Aorta (tissue), 5 donors: ENCODE data around the gene XG. TPM values are rescaled to one million over a fixed set of nuclear protein-coding genes. Genes with fewer than 3 reads are reported as not detected.
"Not testable (repeated sequence)": the region's sequence is repeated elsewhere in the genome, so short reads cannot be mapped to it uniquely, and the experiment has no call there.

ENCODE experiments used
- ATAC-seq: fragments of 200-7000 bp; cut with Tn5 transposase; one replicate; pipeline ENCODE4 v1.9.1; 2022; ENCODE audit warnings: moderate library complexity; ENCODE audit not compliant: low FRiP score
- DNase-seq, 2 donors: peaks; one replicate each; pipeline ENCODE4 v3.0.0-alpha.2; 2020
- H3K27ac ChIP-seq, 2 donors: one replicate each; pipeline ENCODE4 v1.5.1; 2013; ENCODE audit warnings: low read length in 2 of 2, mild to moderate bottlenecking in 2 of 2, moderate library complexity in 2 of 2, control low read depth in 1 of 2, inconsistent platforms in 1 of 2, low read depth in 1 of 2
- H3K27me3 ChIP-seq, 2 donors: one replicate each; pipeline ENCODE4 v1.6.1; 2013; ENCODE audit warnings: control low read depth in 1 of 2, low read length in 1 of 2, mild to moderate bottlenecking in 1 of 2, moderate library complexity in 1 of 2; ENCODE audit not compliant: insufficient read depth in 2 of 2, control insufficient read depth in 1 of 2
- H3K36me3 ChIP-seq, 2 donors: one replicate each; pipeline ENCODE4 v1.6.1; 2013; ENCODE audit warnings: control low read depth in 1 of 2, low read length in 1 of 2, mild to moderate bottlenecking in 1 of 2; ENCODE audit not compliant: insufficient read depth in 2 of 2, control insufficient read depth in 1 of 2
- H3K4me1 ChIP-seq, 2 donors: one replicate each; pipeline ENCODE4 v1.6.1; 2013; ENCODE audit warnings: low read length in 2 of 2, control low read depth in 1 of 2, mild to moderate bottlenecking in 1 of 2, moderate library complexity in 1 of 2; ENCODE audit not compliant: insufficient read depth in 2 of 2, control insufficient read depth in 1 of 2
- H3K4me3 ChIP-seq, 2 donors: one replicate each; pipeline ENCODE4 v1.5.1; 2013; ENCODE audit warnings: low read length in 2 of 2, control low read depth in 1 of 2, mild to moderate bottlenecking in 1 of 2
- H3K9me3 ChIP-seq: one replicate; pipeline ENCODE4 v1.6.1; 2013; ENCODE audit warnings: mild to moderate bottlenecking, low read length; ENCODE audit not compliant: control insufficient read depth
- WGBS, 2 donors: extraction: QIAGEN DNeasy Blood & Tissue Kit; methylation state at CpG; one replicate each; pipeline ENCODE4 v1.1.7; 2013; 5-methylcytosine and 5-hydroxymethylcytosine counted together
- intact Hi-C, 2 donors: fragments of 100-400 bp; cut with DNase I; formaldehyde crosslinking; loops; one replicate each; pipeline versions ENCODE4 v1.14.2 to v1.15.0; 2022
- polyA plus RNA-seq, 2 donors: library from polyadenylated mRNA; stranded (reverse); fragments of 200-250 nt; gene quantifications; one replicate each; pipeline ENCODE4 v1.2.3, GENCODE V29; 2013
- total RNA-seq, 2 donors: library from RNA; stranded (reverse); fragmentation: NEBNext Ultra II Directional; extraction: Animal tissue kit (Norgen Biotek cat#: 25700); gene quantifications; one replicate each; pipeline ENCODE4 v1.2.1, GENCODE V29; 2021
- donor health status: healthy with polysubstance abuse.
- donor health status: Bipolar disorder and iron deficiency.
- donor health status: DM: no; HTN: no; CAD: no.
- donor health status: DM: no; HTN: no; CAD: no.
- donor health status: DM: yes; HTN: yes; CAD: no.

Gene XG
- total and polyA plus RNA-seq, 4 donors, result 4.4 to 9.0 (median 7.0) TPM

GRCh38 chrX:2723286-2723879, 28.5 kb upstream of the XG start:
- Histone ChIP-seq H3K9me3 (no peaks in the 10 kb centered on the region), H3K27ac (no peak overlapping the region), H3K36me3 (peaks cover 7 to 16% of the 10 kb centered on the region in 2 donors), H3K4me1 (no peaks in the 10 kb centered on the region), H3K4me3 (no peak overlapping the region), H3K27me3 (no peaks in the 10 kb centered on the region)
- DNase-seq (peak in 1 of 2 donors; percentile 21), ATAC-seq (no peak)
- intact Hi-C loops, result no loop called here
- 82 to 85% methylated on average over 20 of the region's 20 CpGs for WGBS, 2 donors

GRCh38 chrX:2727264-2727663, 24.6 kb upstream of the XG start:
- 95% methylated on average over 11 of the region's 11 CpGs for WGBS, 2 donors
- H3K27me3 ChIP-seq, DNase-seq, H3K4me1 ChIP-seq, intact Hi-C loops, H3K4me3 ChIP-seq, H3K9me3 ChIP-seq, H3K27ac ChIP-seq, ATAC-seq: not testable (repeated sequence)
- peaks cover 11 to 21% of the 10 kb centered on the region in 2 donors for H3K36me3 ChIP-seq

DNA sequence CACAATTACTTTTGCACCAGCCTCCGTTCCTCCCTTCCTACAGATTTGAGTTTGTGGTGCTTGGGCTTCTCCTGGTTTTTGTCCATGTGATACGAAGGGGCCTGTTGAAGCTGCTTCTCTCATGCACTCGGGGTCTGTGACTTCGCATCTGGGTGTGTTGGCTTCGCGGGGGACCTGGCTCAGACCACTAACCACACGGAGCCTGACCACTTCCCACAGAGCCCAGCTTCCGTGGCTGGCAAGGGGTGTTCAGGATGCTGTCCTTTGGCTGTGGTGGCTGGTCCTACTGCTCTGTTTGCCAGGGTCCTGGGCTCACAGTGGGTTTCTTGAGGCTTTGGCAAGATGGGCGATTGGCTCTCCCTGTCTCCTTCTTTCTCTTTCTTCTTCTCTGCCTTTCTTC, 19.8 kb upstream of the XG start:
- H3K27ac ChIP-seq, result no peak overlapping the region
- no peak overlapping the region for H3K4me3 ChIP-seq
- 86 to 92% methylated on average over 9 of the region's 9 CpGs for WGBS, 2 donors
- H3K9me3 ChIP-seq, result no peaks in the 10 kb centered on the region
- no peak for ATAC-seq
- intact Hi-C loops, result no loop called here
- DNase-seq, result no peak
- peaks cover 11 to 15% of the 10 kb centered on the region in 2 donors for H3K36me3 ChIP-seq
- H3K4me1 ChIP-seq, result no peaks in the 10 kb centered on the region
- H3K27me3 ChIP-seq, result no peaks in the 10 kb centered on the region

DNA sequence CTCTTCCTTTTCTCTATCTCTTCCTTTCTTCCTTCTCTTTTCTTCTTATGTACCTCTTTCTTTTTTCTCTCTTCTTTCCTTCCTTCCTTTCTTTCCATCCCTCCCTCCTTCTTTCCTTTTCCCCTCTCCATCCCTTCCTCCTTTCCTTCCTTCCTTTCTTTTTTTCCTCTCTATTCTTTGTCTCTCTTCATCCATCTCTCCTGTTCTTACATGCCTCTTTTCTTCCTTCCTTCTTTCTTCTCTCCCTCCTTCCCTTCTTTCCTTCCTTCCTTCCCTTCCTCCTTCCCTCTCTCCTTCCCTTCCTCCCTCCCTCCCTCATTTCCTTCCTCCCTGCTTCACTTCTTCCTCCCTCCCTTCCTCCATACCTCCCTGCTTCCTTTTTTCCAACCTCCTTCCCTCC, 19.2 kb upstream of the XG start:
- DNase-seq (no peak), ATAC-seq (no peak)
- Histone ChIP-seq H3K9me3 (no peaks in the 10 kb centered on the region), H3K4me1 (no peaks in the 10 kb centered on the region), H3K36me3 (peaks cover 10 to 15% of the 10 kb centered on the region in 2 donors), H3K4me3 (no peak overlapping the region), H3K27me3 (no peaks in the 10 kb centered on the region), H3K27ac (no peak overlapping the region)
- intact Hi-C loops, result no loop called here

- no peak for DNase-seq
- no peaks in the 10 kb centered on the region for H3K27me3 ChIP-seq
- no peak overlapping the region for H3K4me3 ChIP-seq
- intact Hi-C loops, result no loop called here
- H3K4me1 ChIP-seq, result no peaks in the 10 kb centered on the region
- no peak for ATAC-seq
- 92 to 93% methylated on average over 9 of the region's 9 CpGs for WGBS, 2 donors
- peaks cover 5 to 14% of the 10 kb centered on the region in 2 donors for H3K36me3 ChIP-seq
- H3K9me3 ChIP-seq, result no peaks in the 10 kb centered on the region
- no peak overlapping the region for H3K27ac ChIP-seq
These were observed 18.6 kb upstream of the XG start for GRCh38 chrX:2733286-2733685.

DNA sequence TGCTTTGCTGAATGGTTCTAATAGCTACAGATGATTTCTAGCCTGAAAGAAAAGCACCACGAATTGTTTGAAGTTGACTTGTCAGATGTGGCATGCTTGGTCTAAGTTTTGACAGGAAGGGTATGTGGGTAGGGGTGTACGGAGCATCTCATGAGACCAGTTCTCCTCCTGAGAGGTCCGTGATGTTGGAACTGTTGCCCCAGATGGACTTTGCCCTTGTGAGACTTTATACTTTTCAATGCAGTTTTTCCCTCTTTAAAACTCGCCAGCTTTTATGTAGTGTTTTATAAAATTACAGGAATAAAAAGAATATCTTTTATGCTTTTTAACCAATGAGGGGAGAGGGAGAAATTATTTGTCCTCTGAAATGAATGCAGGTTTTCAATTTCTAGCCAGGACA, 16.6 kb upstream of the XG start:
- H3K36me3 ChIP-seq, result peaks cover 0 to 12% of the 10 kb centered on the region in 2 donors
- H3K4me1 ChIP-seq, result no peaks in the 10 kb centered on the region
- no peak overlapping the region for H3K27ac ChIP-seq
- H3K27me3 ChIP-seq, result no peaks in the 10 kb centered on the region
- 96 to 97% methylated on average over 4 of the region's 4 CpGs for WGBS, 2 donors
- ATAC-seq (no peak), DNase-seq (no peak)
- no peaks in the 10 kb centered on the region for H3K9me3 ChIP-seq
- no peak overlapping the region for H3K4me3 ChIP-seq
- intact Hi-C loops, result no loop called here

DNA sequence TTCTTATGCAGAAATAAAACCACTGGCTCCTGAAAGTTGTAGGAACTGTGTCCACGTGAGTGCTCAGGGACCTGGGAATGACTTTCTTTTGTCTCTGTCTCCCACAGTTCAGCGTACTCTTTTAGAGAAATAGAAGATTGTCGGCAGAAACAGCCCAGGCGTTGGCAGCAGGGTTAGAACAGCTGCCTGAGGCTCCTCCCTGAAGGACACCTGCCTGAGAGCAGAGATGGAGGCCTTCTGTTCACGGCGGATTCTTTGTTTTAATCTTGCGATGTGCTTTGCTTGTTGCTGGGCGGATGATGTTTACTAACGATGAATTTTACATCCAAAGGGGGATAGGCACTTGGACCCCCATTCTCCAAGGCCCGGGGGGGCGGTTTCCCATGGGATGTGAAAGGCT, 11.2 kb upstream of the XG start:
- DNase-seq (no peak), ATAC-seq (no peak)
- no peaks in the 10 kb centered on the region for H3K9me3 ChIP-seq
- no peaks in the 10 kb centered on the region for H3K27me3 ChIP-seq
- peaks cover 5% of the 10 kb centered on the region in 2 donors for H3K36me3 ChIP-seq
- H3K27ac ChIP-seq, result no peak overlapping the region
- 92 to 94% methylated on average over 11 of the region's 11 CpGs for WGBS, 2 donors
- no peaks in the 10 kb centered on the region for H3K4me1 ChIP-seq
- no peak overlapping the region for H3K4me3 ChIP-seq
- intact Hi-C loops, result no loop called here

- intact Hi-C loops, result no loop called here
- Histone ChIP-seq H3K9me3 (no peaks in the 10 kb centered on the region), H3K27me3 (no peaks in the 10 kb centered on the region), H3K4me1 (no peaks in the 10 kb centered on the region), H3K4me3 (no peak overlapping the region), H3K36me3 (peaks cover 4 to 5% of the 10 kb centered on the region in 2 donors), H3K27ac (no peak overlapping the region)
- no peak for ATAC-seq
- DNase-seq, result no peak
- WGBS, 2 donors, result 98% methylated on average over 3 of the region's 3 CpGs
These were observed 10.5 kb upstream of the XG start for GRCh38 chrX:2741386-2741785.

DNA sequence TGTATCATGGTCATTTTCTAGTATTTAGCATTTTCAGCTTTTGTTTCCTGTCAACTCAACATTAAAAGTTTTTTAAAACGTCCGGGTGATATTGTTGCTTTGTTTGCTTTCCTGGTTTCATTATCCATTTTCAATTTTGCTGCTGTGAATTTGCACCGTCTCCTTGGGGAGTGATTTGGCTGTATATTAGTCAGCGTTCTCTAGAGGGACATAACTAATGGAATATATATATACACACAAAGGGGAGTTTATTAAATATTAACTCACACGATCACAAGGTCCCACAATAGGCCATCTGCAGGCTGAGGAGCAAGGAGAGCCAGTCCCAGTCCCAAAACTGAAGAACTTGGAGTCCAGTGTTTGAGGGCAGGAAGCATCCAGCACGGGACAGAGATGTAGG, 5.6 kb upstream of the XG start:
- H3K9me3 ChIP-seq, H3K27me3 ChIP-seq, H3K36me3 ChIP-seq, DNase-seq, H3K4me1 ChIP-seq, ATAC-seq, H3K27ac ChIP-seq, intact Hi-C loops, H3K4me3 ChIP-seq: not testable (repeated sequence)
- 37 to 40% methylated on average over 6 of the region's 6 CpGs for WGBS, 2 donors
